ENCODE measurements around the gene CXADR.
"Not testable (repeated sequence)": the region's sequence is repeated elsewhere in the genome, so short reads cannot be mapped to it uniquely, and the experiment has no call there.

The CXADR gene

GRCh38 chr21:17512253-17513213 lies at the start of gene CXADR:
Gene CXADR (plus strand): TSS chr21:17513043. CDS start chr21:17513130, 87 bp downstream.
- peak; percentile 71 for DNase-seq (ENCODE audit: low read depth)

DNA sequence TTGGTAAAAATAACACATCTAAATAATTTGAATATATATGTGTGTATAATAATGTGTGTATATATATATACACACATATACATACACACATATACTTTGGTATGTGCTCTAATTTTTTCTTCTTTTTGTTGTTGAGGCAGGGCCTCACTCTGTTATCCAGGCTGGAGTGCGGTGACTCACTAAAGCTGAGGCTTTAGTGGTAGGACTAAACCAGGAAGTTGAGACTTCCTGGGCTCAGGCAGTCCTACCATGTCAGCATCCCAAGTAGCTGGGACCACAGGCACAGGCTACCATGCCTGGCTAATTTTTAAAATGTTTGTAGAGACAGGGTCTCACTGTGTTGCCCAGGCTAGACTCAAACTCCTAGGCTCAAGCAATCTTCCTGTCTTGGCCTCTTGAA lies 46.7 kb upstream of the CXADR start:
- no peak for DNase-seq (ENCODE audit: low read depth)

DNA sequence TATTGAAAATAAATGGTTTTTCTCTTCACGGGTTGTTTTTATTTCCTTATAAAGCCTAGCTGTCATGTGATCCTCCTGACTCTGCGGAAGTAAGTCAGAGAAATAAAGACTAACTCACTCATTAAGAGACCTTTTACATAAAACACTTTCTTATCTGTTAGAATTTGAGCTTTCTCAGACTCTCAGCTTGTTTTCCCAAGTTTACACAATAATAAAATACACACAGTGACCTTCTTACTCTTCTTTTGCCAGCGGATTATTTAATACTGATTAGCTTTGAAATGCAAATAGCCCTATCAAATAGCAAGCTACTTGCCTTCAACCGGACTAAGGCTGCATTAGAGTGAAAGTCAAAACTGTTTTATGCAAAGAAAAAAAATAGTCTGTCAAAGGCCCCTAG lies 45.5 kb upstream of the CXADR start:
- no peak for DNase-seq (ENCODE audit: low read depth)

GRCh38 chr21:17467829-17468228 lies 45.0 kb upstream of the CXADR start:
- no peak for DNase-seq (ENCODE audit: low read depth)

DNA sequence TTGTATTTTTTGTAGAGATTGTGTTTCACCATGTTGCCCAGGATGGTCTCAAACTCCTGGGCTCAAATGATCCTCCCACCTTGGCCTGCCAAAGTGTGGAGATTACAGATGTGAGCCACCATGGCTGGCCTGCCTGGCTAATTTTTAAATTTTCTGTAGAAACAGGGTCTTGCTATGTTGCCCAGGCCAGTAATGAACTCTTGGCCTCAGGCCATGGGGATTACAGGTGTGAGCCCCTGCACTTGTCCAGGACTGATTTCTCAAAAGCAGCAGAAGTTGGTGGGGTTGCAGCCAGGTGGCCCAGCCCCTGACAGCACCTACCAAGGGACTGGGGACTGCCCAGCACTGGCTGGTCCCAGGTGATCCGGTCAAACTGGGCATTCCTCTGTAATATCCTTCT lies 44.1 kb upstream of the CXADR start:
- no peak for DNase-seq (ENCODE audit: low read depth)

DNA sequence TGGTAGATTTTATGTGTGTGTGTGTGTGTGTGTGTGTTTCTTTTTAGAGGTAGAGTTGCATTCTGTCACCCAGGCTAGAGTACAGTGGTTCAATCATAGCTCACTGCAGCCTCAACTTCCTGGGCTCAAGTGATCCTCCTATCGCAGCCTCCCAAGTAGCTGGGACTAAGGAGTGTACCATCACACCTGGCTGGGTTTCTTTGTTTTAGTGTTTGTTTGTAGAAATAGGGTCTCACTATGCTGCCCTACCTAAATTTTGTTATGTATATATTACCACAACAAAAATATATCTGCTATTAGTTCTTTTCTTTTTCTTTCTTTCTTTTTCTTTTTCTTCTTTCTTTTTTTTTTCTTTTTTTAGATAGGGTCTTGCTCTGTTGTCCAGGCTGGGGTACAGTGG lies 43.1 kb upstream of the CXADR start:
- no peak for DNase-seq (ENCODE audit: low read depth)

GRCh38 chr21:17472182-17472581 lies 40.7 kb upstream of the CXADR start:
- no peak for DNase-seq (ENCODE audit: low read depth)

DNA sequence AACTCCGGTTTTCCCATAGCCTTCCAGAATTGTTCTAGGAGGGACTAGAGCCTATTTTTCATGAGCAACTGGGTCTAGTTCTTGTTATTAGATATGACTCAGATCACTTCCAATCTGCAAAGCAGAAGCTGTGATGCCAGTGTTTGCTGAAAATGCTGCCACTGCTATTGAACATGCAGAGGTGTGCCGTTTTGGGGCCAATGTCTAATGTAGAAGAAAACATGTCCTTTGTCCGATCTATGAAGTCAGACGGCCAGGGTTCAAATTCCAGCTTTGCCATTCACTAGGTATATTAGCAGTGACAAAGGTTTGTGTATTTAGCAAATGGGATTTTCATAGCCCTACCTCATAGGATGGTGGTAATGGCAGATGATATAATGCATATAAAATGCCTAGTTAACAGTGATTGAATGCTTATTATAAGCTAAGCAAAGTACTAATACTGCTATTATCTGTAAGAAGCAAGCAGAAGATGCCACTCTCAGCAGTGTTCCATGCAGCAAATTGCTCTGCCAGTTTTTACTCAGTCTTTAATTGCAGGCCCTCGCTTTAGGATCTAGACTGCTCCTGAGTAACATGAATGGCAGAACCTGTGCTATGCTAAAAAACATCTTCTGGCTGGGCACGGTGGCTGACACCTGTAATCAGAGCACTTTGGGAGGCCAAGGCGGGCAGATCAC lies 40.1 kb upstream of the CXADR start:
- no peak for DNase-seq (ENCODE audit: low read depth)

DNA sequence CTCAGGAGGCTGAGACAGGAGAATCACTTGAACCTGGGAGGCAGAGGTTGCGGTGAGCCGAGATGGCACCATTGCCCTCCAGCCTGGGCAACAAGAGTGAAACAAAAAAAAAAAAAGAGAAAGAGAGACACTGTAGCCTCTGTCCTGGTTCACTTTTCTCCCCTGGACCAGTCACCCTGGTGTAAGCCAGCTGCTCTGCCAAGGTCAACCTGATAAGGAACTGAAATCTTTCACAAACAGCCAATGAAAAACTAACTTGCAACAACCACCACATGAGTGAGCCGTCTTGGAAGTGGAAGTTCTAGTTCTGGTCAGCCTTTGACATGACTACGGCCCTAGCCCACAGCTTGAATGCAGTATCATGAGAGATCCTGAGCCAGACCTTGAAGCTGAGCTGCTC lies 36.8 kb upstream of the CXADR start:
- no peak for DNase-seq (ENCODE audit: low read depth)

DNA sequence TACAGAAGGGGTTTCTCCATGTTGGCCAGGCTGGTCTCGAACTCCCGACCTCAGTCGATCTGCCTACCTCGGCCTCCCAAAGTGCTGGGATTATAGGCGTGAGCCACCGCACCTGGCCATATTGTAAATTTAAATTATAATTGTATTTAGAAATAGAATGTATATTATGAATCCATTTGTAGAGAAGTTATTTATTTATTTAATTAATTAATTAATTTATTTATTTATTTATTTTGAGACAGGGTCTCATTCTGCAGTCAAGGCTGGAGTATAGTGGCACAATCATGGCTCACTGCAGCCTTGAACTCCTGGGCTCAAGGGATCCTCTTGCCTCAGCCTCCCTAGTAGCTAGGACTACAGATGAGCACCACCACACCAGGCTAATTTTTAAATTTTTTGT lies 34.7 kb upstream of the CXADR start:
- not testable (repeated sequence) for DNase-seq (ENCODE audit: low read depth)

- DNase-seq (ENCODE audit: low read depth): no peak
Observed at GRCh38 chr21:17479606-17480005, 33.2 kb upstream of the CXADR start.

- no peak for DNase-seq (ENCODE audit: low read depth)
Observed at GRCh38 chr21:17482928-17483327, 29.9 kb upstream of the CXADR start.

DNA sequence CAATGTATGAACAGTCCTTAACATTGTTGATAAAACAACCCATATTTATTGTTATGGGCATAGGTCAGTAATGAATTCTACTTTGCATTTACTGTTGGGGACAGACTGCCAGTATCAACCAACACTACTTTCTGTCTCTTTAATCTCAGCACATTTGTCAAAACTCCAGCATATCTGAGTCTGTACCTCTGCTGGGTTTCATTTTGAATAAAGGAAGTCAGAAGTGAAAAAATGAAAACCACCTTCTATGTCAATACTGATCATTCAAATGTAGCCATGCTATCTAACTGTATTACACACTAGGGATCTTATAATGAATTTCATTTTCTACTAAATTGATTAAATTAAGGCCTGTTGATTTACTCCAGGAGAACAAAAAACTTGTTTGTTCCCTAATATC lies 24.2 kb upstream of the CXADR start:
- no peak for DNase-seq (ENCODE audit: low read depth)

DNA sequence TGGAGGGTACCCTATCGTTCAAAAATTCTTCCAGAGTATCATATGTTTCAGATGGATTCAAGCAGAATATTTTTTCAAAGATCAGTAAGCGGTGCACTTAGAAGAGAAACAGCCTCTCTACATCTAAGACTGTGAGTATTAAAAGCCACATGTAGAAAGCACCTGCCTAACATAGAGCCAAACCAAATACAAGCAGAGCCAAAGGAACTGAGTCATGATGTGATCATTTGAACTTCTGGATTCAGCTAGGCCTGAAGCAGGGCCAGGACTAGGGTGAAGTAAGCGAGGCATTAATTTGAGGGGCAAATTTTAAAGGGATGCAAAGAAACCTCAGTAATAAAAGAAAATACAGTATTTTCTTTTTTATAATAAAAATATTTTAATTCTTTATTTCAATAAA lies 23.3 kb upstream of the CXADR start:
- DNase-seq (ENCODE audit: low read depth): not testable (repeated sequence)

- DNase-seq (ENCODE audit: low read depth): peak; percentile 2
Observed at GRCh38 chr21:17491716-17492414, 21.0 kb upstream of the CXADR start.

GRCh38 chr21:17492415-17493168 lies 20.3 kb upstream of the CXADR start:
- no peak for DNase-seq (ENCODE audit: low read depth)

GRCh38 chr21:17494051-17494450 lies 18.8 kb upstream of the CXADR start:
- DNase-seq (ENCODE audit: low read depth): no peak

- no peak for DNase-seq (ENCODE audit: low read depth)
Observed at GRCh38 chr21:17495680-17496079, 17.2 kb upstream of the CXADR start.

DNA sequence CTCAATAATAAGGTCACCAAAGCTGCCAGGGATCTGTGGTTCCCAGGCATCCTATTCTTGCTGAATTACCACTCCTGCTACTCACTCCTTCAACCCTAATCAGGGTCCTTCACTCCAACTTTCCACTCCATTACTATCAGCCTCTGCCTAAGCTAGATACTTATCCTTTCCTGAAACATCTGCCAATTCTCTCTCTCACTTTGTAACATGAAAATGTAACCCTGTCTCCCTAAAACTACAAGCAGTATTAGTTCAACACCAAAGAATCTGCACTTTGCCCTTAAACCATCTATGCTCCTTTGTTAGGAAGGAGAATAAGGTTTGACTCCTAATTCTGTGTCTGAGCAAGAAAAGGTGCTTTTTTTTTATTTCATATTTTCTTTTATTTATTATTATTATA lies 15.5 kb upstream of the CXADR start:
- DNase-seq (ENCODE audit: low read depth): no peak

- no peak for DNase-seq (ENCODE audit: low read depth)
Observed at GRCh38 chr21:17498586-17498985, 14.3 kb upstream of the CXADR start.

DNA sequence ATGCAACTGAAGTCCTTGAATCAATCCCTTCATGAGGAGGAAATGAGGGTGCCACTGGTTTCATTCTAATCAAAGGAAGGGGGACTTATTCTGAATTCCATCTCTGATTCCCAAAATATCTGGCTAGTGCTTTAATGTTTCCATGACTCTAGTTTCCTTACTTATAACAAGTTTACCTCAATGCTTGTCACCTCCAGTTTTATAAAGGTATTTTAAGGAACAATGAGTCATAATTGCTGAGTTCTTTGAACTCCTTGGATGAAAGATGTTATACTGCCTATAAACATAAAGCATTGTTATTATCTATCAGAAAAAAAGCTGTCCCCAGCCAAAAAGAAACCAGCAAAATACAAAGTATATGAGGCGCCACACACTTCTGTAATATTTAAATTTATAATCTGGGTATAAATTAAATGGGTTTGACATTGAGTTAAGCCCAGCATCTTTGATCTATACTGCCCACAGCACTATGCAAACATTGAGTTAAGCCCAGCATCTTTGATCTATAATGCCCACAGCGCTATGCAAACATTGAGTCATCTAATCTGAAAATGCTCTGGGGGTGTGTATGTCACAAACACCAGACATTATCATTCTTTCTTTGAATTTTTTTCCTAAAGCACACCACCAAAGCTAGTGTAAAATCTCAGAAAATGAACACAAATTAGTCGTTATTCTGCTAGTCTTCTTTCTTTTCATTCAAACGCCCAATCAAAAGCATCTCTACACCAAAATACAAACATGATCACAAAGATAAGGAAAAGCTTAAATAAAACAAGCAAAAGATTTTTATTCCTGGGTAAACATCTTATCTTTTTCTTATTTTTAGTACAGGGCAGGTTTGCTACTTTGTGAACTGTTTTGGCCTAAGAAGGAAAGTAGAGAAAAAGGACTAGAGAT lies 11.5 kb upstream of the CXADR start:
- no peak for DNase-seq (ENCODE audit: low read depth)
